WTC11 (cell line): ENCODE measurements around the gene ZER1.

Experiments
- ELF4 ChIP-seq: sonication (generic); formaldehyde crosslinking; IDR thresholded peaks from 2 replicates; pipeline ENCODE4 v1.8.1; 2022; ENCODE audit warnings: low read depth, mild to moderate bottlenecking, moderate library complexity, missing genetic modification reagents
- TEAD4 ChIP-seq: sonication (generic); formaldehyde crosslinking; IDR thresholded peaks from 2 replicates; pipeline ENCODE4 v1.8.0; 2022; ENCODE audit warnings: mild to moderate bottlenecking, missing genetic modification reagents
- TF ChIP-seq, protein P1 (sequence below): fragments of 200-600 bp; IDR thresholded peaks from 2 replicates; pipeline ENCODE4 v1.8.0; 2022; ENCODE audit warnings: antibody characterized with exemption
- TF ChIP-seq, protein P2 (sequence below): fragments of 250-450 bp; sonication (Bioruptor Pico); IDR thresholded peaks from 2 replicates; pipeline ENCODE4 v1.9.0; 2021; ENCODE audit warnings: mild to moderate bottlenecking

DNA sequence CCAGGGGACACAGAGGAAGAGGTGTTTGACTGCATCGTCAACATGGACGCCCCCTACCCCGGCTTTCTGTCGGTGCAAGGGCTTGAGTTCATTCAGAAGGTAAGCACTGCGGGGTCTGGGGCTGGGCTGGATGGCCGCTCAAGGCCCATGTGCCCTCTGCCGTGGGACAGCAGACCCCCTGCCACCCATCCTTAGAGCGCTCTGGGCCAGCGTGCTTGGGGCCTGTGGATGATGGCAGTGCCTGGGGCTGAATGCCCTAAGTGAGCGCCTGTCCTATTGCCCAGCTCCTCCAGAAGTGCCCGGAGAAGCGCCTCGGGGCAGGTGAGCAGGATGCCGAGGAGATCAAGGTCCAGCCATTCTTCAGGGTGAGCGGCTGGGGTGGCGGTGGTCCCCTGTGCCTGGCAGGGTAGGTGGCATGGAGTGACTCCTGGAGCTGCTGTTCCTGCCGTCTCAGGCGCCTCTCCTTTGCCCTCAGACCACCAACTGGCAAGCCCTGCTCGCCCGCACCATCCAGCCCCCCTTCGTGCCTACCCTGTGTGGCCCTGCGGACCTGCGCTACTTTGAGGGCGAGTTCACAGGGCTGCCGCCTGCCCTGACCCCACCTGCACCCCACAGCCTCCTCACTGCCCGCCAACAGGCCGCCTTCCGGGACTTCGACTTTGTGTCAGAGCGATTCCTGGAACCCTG lies 51.7 kb downstream of the ZER1 start:
- TF ChIP-seq, protein P1, sequence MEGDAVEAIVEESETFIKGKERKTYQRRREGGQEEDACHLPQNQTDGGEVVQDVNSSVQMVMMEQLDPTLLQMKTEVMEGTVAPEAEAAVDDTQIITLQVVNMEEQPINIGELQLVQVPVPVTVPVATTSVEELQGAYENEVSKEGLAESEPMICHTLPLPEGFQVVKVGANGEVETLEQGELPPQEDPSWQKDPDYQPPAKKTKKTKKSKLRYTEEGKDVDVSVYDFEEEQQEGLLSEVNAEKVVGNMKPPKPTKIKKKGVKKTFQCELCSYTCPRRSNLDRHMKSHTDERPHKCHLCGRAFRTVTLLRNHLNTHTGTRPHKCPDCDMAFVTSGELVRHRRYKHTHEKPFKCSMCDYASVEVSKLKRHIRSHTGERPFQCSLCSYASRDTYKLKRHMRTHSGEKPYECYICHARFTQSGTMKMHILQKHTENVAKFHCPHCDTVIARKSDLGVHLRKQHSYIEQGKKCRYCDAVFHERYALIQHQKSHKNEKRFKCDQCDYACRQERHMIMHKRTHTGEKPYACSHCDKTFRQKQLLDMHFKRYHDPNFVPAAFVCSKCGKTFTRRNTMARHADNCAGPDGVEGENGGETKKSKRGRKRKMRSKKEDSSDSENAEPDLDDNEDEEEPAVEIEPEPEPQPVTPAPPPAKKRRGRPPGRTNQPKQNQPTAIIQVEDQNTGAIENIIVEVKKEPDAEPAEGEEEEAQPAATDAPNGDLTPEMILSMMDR, result no peak
- TF ChIP-seq ELF4 (no peak), TEAD4 (no peak)
- TF ChIP-seq, protein P2, sequence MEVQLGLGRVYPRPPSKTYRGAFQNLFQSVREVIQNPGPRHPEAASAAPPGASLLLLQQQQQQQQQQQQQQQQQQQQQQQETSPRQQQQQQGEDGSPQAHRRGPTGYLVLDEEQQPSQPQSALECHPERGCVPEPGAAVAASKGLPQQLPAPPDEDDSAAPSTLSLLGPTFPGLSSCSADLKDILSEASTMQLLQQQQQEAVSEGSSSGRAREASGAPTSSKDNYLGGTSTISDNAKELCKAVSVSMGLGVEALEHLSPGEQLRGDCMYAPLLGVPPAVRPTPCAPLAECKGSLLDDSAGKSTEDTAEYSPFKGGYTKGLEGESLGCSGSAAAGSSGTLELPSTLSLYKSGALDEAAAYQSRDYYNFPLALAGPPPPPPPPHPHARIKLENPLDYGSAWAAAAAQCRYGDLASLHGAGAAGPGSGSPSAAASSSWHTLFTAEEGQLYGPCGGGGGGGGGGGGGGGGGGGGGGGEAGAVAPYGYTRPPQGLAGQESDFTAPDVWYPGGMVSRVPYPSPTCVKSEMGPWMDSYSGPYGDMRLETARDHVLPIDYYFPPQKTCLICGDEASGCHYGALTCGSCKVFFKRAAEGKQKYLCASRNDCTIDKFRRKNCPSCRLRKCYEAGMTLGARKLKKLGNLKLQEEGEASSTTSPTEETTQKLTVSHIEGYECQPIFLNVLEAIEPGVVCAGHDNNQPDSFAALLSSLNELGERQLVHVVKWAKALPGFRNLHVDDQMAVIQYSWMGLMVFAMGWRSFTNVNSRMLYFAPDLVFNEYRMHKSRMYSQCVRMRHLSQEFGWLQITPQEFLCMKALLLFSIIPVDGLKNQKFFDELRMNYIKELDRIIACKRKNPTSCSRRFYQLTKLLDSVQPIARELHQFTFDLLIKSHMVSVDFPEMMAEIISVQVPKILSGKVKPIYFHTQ (CRISPR knock-in tag), result no peak
